ENCODE data around the gene ACSF3. TPM values are rescaled to one million over a fixed set of nuclear protein-coding genes. Genes with fewer than 3 reads are reported as not detected.
A peak's percentile ranks its signal among the peaks of the same experiment; 100 is the strongest.
"Not testable (repeated sequence)": the region's sequence is repeated elsewhere in the genome, so short reads cannot be mapped to it uniquely, and the experiment has no call there.

The ACSF3 gene
- total RNA-seq, 2 experiments from 2014 or later: 57.3 to 62.0 TPM

- H3K27me3 Mint-ChIP-seq: no peaks in the 10 kb centered on the region
- peaks cover 2% of the 10 kb centered on the region for H3K36me3 Mint-ChIP-seq (ENCODE audit: low read depth)
- POLR2A ChIA-PET: no interaction called here
- peaks cover 12% of the 10 kb centered on the region for H3K9me3 Mint-ChIP-seq
- no peaks in the 10 kb centered on the region for H3K4me1 Mint-ChIP-seq
- no peak for DNase-seq
- H3K4me3 Mint-ChIP-seq: no peak overlapping the region
- H3K27ac Mint-ChIP-seq: no peak overlapping the region
- CTCF ChIA-PET: interaction anchor here (1.0 to 1.1 kb wide), 2 partner anchors 11 to 25 kb away, joined by 3 read pairs; no protein-coding TSS in a partner anchor
These were observed 21.7 kb upstream of the ACSF3 start for GRCh38 chr16:89071686-89072547.

DNA sequence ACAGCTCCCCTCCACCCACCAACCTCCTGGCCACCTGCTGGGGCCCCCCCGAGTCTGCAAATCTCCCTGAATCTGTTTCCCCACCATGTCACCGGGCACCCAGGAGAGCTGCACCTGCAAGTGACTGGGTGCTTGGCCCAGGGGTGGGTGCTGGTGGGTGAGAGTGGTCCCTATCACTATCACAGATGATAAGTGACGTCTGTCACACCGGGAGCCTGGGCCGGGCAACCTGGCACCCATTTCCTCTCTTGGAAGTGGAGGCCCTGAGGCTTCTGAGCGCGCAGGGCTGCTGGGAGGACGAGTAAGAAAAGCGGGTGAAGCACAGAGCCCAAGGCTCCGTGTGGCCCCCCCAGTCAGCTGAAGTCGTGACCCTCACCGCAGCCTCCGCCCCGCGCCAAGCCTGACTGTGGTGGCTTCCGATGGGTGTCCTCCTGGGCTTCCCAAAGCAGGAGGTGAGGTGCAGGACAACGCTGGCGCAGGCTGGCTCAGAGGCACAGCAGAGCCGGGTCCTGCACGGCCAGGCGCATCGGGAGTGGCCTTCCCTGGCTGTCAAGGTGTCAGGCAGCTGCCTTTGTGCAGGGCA is 21.0 kb upstream of the ACSF3 start:
- no peak for DNase-seq
- Mint-ChIP-seq H3K36me3 (ENCODE audit: low read depth) (peaks cover 2% of the 10 kb centered on the region), H3K27ac (no peak overlapping the region), H3K9me3 (peaks cover 12% of the 10 kb centered on the region), H3K4me1 (no peaks in the 10 kb centered on the region), H3K4me3 (no peak overlapping the region), H3K27me3 (no peaks in the 10 kb centered on the region)
- ChIA-PET POLR2A (no interaction called here), CTCF (interaction anchor here (1.1 kb wide), 1 partner anchor 26 kb away, joined by 3 read pairs; no protein-coding TSS in a partner anchor)

DNA sequence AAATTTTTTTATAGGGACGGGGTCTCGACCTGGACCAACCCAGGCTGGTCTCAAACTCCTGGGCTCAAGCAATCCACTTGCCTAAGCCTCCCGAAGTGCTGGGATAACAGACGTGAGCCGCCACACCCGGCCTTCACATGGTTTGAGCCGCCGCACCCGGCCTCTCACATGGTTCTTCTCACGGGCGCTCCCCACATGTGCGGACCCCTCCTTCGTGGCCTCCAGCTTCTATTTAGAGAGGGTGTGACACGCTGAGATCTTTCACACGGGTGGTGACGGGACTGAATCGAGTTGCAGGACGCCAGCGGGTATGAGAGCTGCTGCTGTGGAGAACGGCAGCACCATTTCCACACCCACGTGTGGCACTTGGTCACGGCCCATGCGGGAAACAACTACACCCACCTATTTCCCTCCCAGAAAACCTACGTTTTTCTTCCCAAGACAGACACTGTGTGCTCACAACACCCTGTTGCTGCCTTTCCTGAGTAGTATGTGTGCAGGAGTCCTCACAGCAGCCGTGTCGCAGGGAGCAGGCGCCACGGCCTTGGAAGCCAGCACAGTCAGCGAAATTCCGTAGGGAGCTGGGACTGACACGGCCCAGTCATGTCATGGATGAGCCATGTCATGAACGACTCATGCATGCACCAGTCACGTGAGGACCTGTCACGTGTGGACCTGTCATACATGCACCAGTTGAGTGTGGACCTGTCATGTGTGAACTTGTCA is 20.1 kb upstream of the ACSF3 start:
- peaks cover 12% of the 10 kb centered on the region for H3K9me3 Mint-ChIP-seq
- H3K27ac Mint-ChIP-seq: no peak overlapping the region
- no peak for DNase-seq
- H3K27me3 Mint-ChIP-seq: no peaks in the 10 kb centered on the region
- H3K4me1 Mint-ChIP-seq: no peaks in the 10 kb centered on the region
- ChIA-PET CTCF (no interaction called here), POLR2A (no interaction called here)
- peaks cover 2% of the 10 kb centered on the region for H3K36me3 Mint-ChIP-seq (ENCODE audit: low read depth)
- H3K4me3 Mint-ChIP-seq: no peak overlapping the region

DNA sequence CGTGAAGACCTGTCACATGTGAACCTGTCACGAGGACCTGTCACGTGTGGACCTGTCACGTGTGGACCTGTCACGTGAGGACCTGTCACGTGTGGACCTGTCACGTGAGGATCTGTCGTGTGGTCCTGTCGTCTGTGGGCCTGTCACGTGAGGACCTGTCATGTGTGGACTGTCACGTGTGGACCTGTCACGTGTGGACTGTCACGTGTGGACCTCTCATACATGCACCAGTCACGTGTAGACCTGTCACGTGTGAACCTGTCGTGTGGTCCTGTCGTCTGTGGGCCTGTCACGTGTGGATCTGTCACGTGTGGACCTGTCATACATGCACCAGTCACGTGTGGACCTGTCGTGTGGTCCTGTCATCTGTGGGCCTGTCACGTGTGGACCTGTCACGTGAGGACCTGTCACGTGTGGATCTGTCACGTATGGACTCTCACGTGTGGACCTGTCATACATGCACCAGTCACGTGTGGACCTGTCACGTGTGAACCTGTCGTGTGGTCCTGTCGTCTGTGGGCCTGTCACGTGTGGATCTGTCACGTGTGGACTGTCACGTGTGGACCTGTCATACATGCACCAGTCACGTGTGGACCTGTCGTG is 19.5 kb upstream of the ACSF3 start:
- CTCF ChIA-PET; H3K27me3 Mint-ChIP-seq; H3K4me1 Mint-ChIP-seq; H3K27ac Mint-ChIP-seq; DNase-seq; H3K36me3 Mint-ChIP-seq (ENCODE audit: low read depth); POLR2A ChIA-PET; H3K4me3 Mint-ChIP-seq: not testable (repeated sequence)
- peaks cover 12% of the 10 kb centered on the region for H3K9me3 Mint-ChIP-seq

- H3K4me3 Mint-ChIP-seq: no peak overlapping the region
- ChIA-PET CTCF (no interaction called here), POLR2A (no interaction called here)
- peaks cover 2% of the 10 kb centered on the region for H3K36me3 Mint-ChIP-seq (ENCODE audit: low read depth)
- peaks cover 12% of the 10 kb centered on the region for H3K9me3 Mint-ChIP-seq
- H3K4me1 Mint-ChIP-seq: no peaks in the 10 kb centered on the region
- H3K27me3 Mint-ChIP-seq: no peaks in the 10 kb centered on the region
- no peak overlapping the region for H3K27ac Mint-ChIP-seq
- no peak for DNase-seq
These were observed 18.6 kb upstream of the ACSF3 start for GRCh38 chr16:89074803-89075688.

DNA sequence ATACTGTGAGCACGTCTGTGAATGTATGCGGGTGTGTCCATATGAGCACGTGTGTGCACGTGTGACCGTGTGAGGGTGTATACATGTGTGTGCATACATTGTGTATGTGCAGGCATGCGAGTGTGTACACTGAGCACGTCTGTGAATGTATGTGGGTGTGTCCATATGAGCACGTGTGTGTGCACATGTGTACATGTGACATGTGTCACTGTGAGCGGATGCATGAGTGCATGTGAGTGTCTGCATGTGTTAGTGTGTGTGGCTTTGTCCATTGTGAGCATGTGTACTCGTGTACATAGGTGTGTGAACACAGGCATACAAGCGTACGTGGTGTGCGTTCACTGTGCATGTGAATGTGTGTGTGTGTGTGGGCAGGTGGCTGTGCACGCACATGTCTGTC is 17.5 kb upstream of the ACSF3 start:
- no peak overlapping the region for H3K4me3 Mint-ChIP-seq
- no peaks in the 10 kb centered on the region for H3K4me1 Mint-ChIP-seq
- H3K9me3 Mint-ChIP-seq: peaks cover 12% of the 10 kb centered on the region
- DNase-seq: no peak
- no peak overlapping the region for H3K27ac Mint-ChIP-seq
- H3K36me3 Mint-ChIP-seq (ENCODE audit: low read depth): peaks cover 2% of the 10 kb centered on the region
- ChIA-PET CTCF (no interaction called here), POLR2A (no interaction called here)
- H3K27me3 Mint-ChIP-seq: no peaks in the 10 kb centered on the region

DNA sequence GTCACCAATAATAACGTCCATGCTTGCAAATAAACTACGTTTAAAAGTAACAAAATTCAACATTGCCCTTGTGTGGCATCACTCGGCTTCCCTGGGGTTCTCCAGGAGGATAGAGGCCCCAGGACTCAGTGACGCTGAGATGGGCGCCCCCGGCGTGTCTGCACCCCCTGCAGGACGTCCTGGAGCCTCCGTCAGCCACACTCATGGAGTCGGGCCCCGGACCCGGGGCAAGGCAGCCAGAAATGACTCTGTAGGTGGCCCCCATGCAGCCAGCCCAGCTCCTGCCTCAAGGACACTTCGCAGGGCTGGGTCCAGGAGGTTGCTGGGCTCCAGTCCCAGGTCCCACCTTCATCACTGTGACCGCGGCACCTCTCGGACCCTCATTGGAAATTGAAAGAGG is 16.6 kb upstream of the ACSF3 start:
- H3K36me3 Mint-ChIP-seq (ENCODE audit: low read depth): peaks cover 2% of the 10 kb centered on the region
- no peaks in the 10 kb centered on the region for H3K4me1 Mint-ChIP-seq
- ChIA-PET CTCF (no interaction called here), POLR2A (no interaction called here)
- H3K27ac Mint-ChIP-seq: no peak overlapping the region
- H3K27me3 Mint-ChIP-seq: no peaks in the 10 kb centered on the region
- H3K9me3 Mint-ChIP-seq: peaks cover 12% of the 10 kb centered on the region
- no peak overlapping the region for H3K4me3 Mint-ChIP-seq
- no peak for DNase-seq

DNA sequence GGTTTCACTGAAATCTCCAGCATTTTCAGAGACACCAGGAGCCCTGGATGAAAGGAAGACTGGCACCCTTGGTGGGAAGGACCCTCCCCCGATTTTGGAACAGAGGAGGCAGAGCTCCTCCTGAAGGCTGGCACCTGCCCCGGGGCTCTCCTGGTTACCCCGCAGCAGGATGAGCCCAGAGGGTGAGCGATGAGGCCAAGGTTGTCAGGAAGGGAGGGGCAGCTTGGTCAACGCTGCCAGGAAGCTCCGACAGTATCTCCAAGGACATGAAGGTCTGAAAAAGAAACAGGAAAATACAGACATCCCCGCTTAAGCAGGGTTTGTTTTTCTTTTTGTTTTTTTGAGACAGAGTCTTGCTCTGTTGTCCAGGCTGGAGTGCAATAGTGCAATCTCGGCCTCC is 15.5 kb upstream of the ACSF3 start:
- POLR2A ChIA-PET: no interaction called here
- Mint-ChIP-seq H3K27me3 (no peaks in the 10 kb centered on the region), H3K4me3 (no peak overlapping the region), H3K4me1 (no peaks in the 10 kb centered on the region), H3K9me3 (peaks cover 12% of the 10 kb centered on the region), H3K36me3 (ENCODE audit: low read depth) (peaks cover 2% of the 10 kb centered on the region), H3K27ac (no peak overlapping the region)
- no peak for DNase-seq
- CTCF ChIA-PET: no interaction called here

- H3K36me3 Mint-ChIP-seq (ENCODE audit: low read depth): peaks cover 2% of the 10 kb centered on the region
- ChIA-PET CTCF (no interaction called here), POLR2A (no interaction called here)
- no peaks in the 10 kb centered on the region for H3K27me3 Mint-ChIP-seq
- DNase-seq: no peak
- H3K4me3 Mint-ChIP-seq: no peak overlapping the region
- peaks cover 12% of the 10 kb centered on the region for H3K9me3 Mint-ChIP-seq
- no peak overlapping the region for H3K27ac Mint-ChIP-seq
- peaks cover 3% of the 10 kb centered on the region for H3K4me1 Mint-ChIP-seq
These were observed 14.1 kb upstream of the ACSF3 start for GRCh38 chr16:89079434-89079980.

DNA sequence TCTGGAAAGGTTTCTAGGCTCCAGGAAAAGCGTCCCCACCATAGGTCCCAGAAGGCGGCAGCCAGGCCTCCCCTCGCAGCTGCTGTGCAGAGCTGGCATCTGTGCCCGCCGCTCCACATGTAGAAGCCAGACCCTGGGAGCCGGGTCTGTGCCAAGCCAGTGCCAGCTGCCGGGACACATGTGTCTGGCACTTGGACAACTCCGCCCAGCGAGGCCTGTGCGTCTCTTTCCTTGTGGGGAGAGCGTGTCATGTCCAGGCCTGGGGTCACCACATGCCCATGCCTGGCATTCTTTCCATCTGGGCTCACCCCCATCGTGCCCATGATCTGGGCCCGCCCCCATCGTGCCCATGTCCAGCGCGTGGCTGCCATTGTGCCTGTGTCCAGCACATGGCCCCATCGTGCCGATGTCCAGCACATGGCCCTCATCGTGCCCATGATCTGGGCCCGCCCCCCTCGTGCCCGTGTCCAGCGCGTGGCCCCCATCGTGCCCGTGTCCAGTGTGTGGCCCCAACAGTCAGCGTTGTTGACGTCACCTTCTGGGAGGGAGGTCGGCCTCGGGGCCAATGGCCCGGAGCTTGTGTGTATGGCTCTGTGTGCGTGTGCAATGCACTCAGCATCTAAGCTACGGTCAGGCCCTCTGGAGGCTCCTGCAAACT is 13.3 kb upstream of the ACSF3 start:
- Mint-ChIP-seq H3K27me3 (no peaks in the 10 kb centered on the region), H3K4me1 (peaks cover 4% of the 10 kb centered on the region), H3K4me3 (no peak overlapping the region), H3K36me3 (ENCODE audit: low read depth) (peaks cover 2% of the 10 kb centered on the region), H3K27ac (no peak overlapping the region), H3K9me3 (peaks cover 12% of the 10 kb centered on the region)
- POLR2A ChIA-PET: no interaction called here
- DNase-seq: no peak
- CTCF ChIA-PET: no interaction called here

- ChIA-PET POLR2A (no interaction called here), CTCF (no interaction called here)
- Mint-ChIP-seq H3K36me3 (ENCODE audit: low read depth) (no peaks in the 10 kb centered on the region), H3K27me3 (no peaks in the 10 kb centered on the region), H3K27ac (no peak overlapping the region), H3K9me3 (peaks cover under 1% of the 10 kb centered on the region), H3K4me1 (peaks cover 4% of the 10 kb centered on the region), H3K4me3 (no peak overlapping the region)
- no peak for DNase-seq
These were observed 12.1 kb upstream of the ACSF3 start for GRCh38 chr16:89081556-89081955.

DNA sequence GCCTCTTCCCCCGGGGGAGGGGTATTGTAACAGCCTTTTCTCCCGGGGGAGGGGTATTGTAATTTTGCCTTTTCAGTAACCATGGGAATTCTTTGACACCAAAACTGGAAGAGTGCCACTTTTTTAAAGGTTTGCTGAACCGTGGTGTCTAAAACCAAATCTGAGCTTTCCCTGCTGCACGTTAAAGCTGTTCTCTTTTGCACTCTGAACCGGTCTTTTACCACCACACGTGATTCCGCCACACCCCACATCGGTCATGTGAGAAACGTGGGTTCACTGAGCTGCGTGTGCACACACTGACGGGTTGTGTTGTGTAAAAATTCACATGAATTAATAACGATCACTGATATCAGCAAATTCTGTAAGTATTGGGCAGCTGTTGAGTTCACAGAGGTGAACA is 9.2 kb upstream of the ACSF3 start:
- Mint-ChIP-seq H3K27me3 (no peaks in the 10 kb centered on the region), H3K27ac (peak overlapping the region; percentile 68), H3K4me1 (peaks cover 4% of the 10 kb centered on the region), H3K36me3 (ENCODE audit: low read depth) (no peaks in the 10 kb centered on the region), H3K9me3 (no peaks in the 10 kb centered on the region), H3K4me3 (no peak overlapping the region)
- ChIA-PET CTCF (interaction anchor here (1.4 to 1.7 kb wide), 2 partner anchors 23 to 140 kb away, joined by 3 to 4 read pairs; no protein-coding TSS in a partner anchor), POLR2A (no interaction called here)
- DNase-seq: no peak

Measured in activated CD4-positive, alpha-beta T cell treated with anti-CD3 and anti-CD28 coated beads, Interleukin-2, amount 10 ng/mL, durations not matched to agents 7 days and 5 days (primary cell).